SK-N-SH (cell line): ENCODE measurements around the gene NKD1. TPM values are rescaled to one million over a fixed set of nuclear protein-coding genes. Genes with fewer than 3 reads are reported as not detected.
A peak's percentile ranks its signal among the peaks of the same experiment; 100 is the strongest.

ENCODE experiments used
- CTCF ChIA-PET: fragments of 300-600, 350-600 bp; formaldehyde crosslinking; extraction: SDS; loops from one replicate; lab custom pipeline; 2021; lab: Yijun Ruan, JAX
- POLR2A ChIA-PET: fragments of 350-600 bp; sonication (Branson Sonifier 250); formaldehyde crosslinking; extraction: SDS; loops from one replicate; lab custom pipeline; 2020; ENCODE audit warnings: antibody characterized with exemption, inconsistent platforms; lab: Yijun Ruan, JAX
- DNase-seq: peaks from one replicate; pipeline ENCODE4 v3.0.0; 2012
- H2AFZ ChIP-seq: fragments of 200-600 bp; sonication (generic); 2 replicates; pipeline ENCODE4 v1.8.1; 2016; ENCODE audit warnings: antibody characterized with exemption, mild to moderate bottlenecking, low read depth
- H3F3A ChIP-seq: fragments of 200-600 bp; sonication (generic); replicated peaks from 2 replicates; pipeline ENCODE3; 2016; ENCODE audit warnings: antibody characterized with exemption, mild to moderate bottlenecking; ENCODE audit not compliant: insufficient read depth
- H3K27ac ChIP-seq, 2 experiments: fragments of 200-500 bp in 1 of 2; fragments of 200-600 bp in 1 of 2; sonication (Bioruptor generic) in 1 of 2; sonication (generic), shearing (Covaris generic) in 1 of 2; 2 replicates each; pipeline versions ENCODE4 v1.5.1 to v1.6.1; 2014 to 2016; ENCODE audit warnings: low read depth in 2 of 2, inconsistent platforms in 1 of 2, low read length in 1 of 2, mild to moderate bottlenecking in 1 of 2, mixed read lengths in 1 of 2
- H3K27me3 ChIP-seq: fragments of 200-600 bp; sonication (generic), shearing (Covaris generic); 2 replicates; pipeline ENCODE4 v1.6.1; 2016; ENCODE audit warnings: mixed run types; ENCODE audit not compliant: insufficient read depth
- H3K36me3 ChIP-seq, 2 experiments: fragments of 200-500 bp in 1 of 2; fragments of 200-600 bp in 1 of 2; sonication (Bioruptor generic) in 1 of 2; sonication (generic) in 1 of 2; replicated peaks in 1 of 2; 2 replicates each; pipeline versions ENCODE3 to v1.5.1; 2014 to 2016; ENCODE audit warnings: low read length in 1 of 2, mild to moderate bottlenecking in 1 of 2; ENCODE audit not compliant: insufficient read depth in 2 of 2, control insufficient read depth in 1 of 2
- H3K4me1 ChIP-seq, 2 experiments: fragments of 200-500 bp in 1 of 2; fragments of 200-600 bp in 1 of 2; sonication (Bioruptor generic) in 1 of 2; sonication (generic), shearing (Covaris generic) in 1 of 2; 2 replicates each; pipeline versions ENCODE4 v1.5.1 to v1.6.1; 2014 to 2016; ENCODE audit warnings: low read depth in 1 of 2, low read length in 1 of 2, mixed run types in 1 of 2; ENCODE audit not compliant: insufficient read depth in 2 of 2, control insufficient read depth in 1 of 2
- H3K4me2 ChIP-seq: fragments of 200-600 bp; sonication (generic), shearing (Covaris generic); 2 replicates; pipeline ENCODE4 v1.6.1; 2017; ENCODE audit warnings: mixed run types
- H3K4me3 ChIP-seq, 2 experiments: fragments of 200-500 bp in 1 of 2; fragments of 200-600 bp in 1 of 2; sonication (Bioruptor generic) in 1 of 2; sonication (generic), shearing (Covaris generic) in 1 of 2; 2 replicates each; pipeline versions ENCODE4 v1.5.1 to v1.8.1; 2014 to 2016; ENCODE audit warnings: low read depth in 2 of 2, inconsistent platforms in 1 of 2, low read length in 1 of 2, mild to moderate bottlenecking in 1 of 2, mixed read lengths in 1 of 2, moderate library complexity in 1 of 2
- H3K79me2 ChIP-seq: fragments of 200-600 bp; sonication (generic); 2 replicates; pipeline ENCODE4 v1.8.1; 2017; ENCODE audit warnings: mild to moderate bottlenecking; ENCODE audit not compliant: insufficient read depth
- H3K9ac ChIP-seq: fragments of 200-600 bp; sonication (generic); 2 replicates; pipeline ENCODE4 v1.6.1; 2017; ENCODE audit warnings: mixed run types
- H3K9me2 ChIP-seq: fragments of 200-600 bp; sonication (generic); 2 replicates; pipeline ENCODE4 v1.6.1; 2017; ENCODE audit warnings: mixed run types
- H3K9me3 ChIP-seq: fragments of 200-600 bp; sonication (generic); 2 replicates; pipeline ENCODE4 v1.6.1; 2017; ENCODE audit warnings: mixed run types, mild to moderate bottlenecking, moderate library complexity
- H4K20me1 ChIP-seq: fragments of 200-600 bp; sonication (generic); 2 replicates; pipeline ENCODE4 v1.6.1; 2017; ENCODE audit warnings: mild to moderate bottlenecking, mixed run types; ENCODE audit not compliant: insufficient read depth
- EP300 ChIP-seq, 2 experiments: IDR thresholded peaks; 2 replicates each; pipeline versions ENCODE4 v1.4.0 to v1.6.1; 2012; ENCODE audit warnings: borderline replicate concordance in 1 of 2, low read depth in 1 of 2, low read length in 1 of 2
- MAX ChIP-seq: IDR thresholded peaks from 2 replicates; pipeline ENCODE4 v1.4.0; 2012; ENCODE audit warnings: low read depth
- MEF2A ChIP-seq: IDR thresholded peaks from 2 replicates; pipeline ENCODE4 v1.4.0; 2012; ENCODE audit warnings: low read depth, borderline replicate concordance
- MXI1 ChIP-seq: IDR thresholded peaks from 2 replicates; pipeline ENCODE4 v1.6.1; 2012; ENCODE audit warnings: mild to moderate bottlenecking, low read depth, low read length, improper control_type of control experiment
- RCOR1 ChIP-seq: fragments of 150-350 bp; IDR thresholded peaks from 2 replicates; pipeline ENCODE4 v1.6.1; 2017; ENCODE audit warnings: antibody characterized with exemption, low read length
- TCF12 ChIP-seq: IDR thresholded peaks from 2 replicates; pipeline ENCODE4 v1.4.0; 2012
- USF1 ChIP-seq: IDR thresholded peaks from 2 replicates; pipeline ENCODE4 v1.4.0; 2012; ENCODE audit warnings: low read depth, borderline replicate concordance
- WGBS: methylation state at CpG from one replicate; pipeline ENCODE4 v1.1.6; 2017; ENCODE audit warnings: low lambda C conversion rate; 5-methylcytosine and 5-hydroxymethylcytosine counted together
- polyA plus RNA-seq, 3 experiments: library from polyadenylated mRNA; depleted of rRNA; stranded (reverse); fragments of >200 nt; gene quantifications; 2 replicates each; pipeline ENCODE4 v1.2.3, GENCODE V29; 2012
- TF ChIP-seq, protein P1 (sequence below): fragments of 150-350 bp; IDR thresholded peaks from 2 replicates; pipeline ENCODE4 v1.6.1; 2017; ENCODE audit warnings: antibody characterized with exemption, low read length, low read depth, borderline replicate concordance

NKD1 gene
- polyA plus RNA-seq, 1 of the 3 experiments (the other 2 are of a cell fraction), result 0.02 TPM

DNA sequence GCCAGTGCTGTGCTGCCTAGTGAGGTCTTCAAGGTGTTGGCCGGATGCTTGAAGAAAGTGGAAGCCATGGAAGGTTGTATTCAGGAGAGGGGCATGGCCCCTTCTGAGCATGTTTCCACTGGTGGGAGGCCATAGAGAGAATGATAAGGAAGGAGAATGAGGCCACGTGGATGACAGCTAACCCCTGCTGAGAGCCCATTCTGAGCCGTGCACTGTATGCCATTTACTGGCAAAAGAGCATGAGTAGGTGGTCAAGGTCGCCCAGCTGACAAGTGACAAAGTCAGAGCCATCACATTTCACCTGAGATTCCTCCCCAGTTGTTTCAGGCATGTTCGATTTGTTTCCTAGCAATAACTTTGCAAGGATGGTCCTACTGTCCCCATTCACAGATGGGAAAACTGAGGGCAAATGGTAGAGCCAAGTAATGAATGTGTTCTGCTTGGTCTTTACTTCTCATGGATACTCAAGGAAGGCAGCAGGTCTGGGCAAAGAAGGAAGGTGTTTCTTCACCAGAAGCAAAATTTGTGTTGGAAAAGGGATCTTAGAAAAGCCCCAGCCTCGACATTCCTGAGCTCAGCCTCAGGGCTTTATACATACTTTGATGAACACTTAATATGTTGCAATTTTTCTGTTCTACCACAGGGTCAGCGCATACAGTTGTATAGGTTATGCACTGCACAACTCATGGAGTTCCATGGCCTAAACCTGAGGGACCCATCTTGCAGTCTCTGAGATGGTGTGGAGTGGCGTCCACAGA, 10.5 kb upstream of the NKD1 start:
- WGBS, result 26% methylated on average over 7 of the region's 8 CpGs
- Histone ChIP-seq H3K27ac (no peak overlapping the region), H3K4me1 (peaks cover 0 to 14% of the 10 kb centered on the region in 2 experiments; a peak in 1 of 4 replicates), H3K36me3 (no peaks in the 10 kb centered on the region), H3K4me3 (no peak overlapping the region), H3K79me2 (no peaks in the 10 kb centered on the region), H3K4me2 (no peak overlapping the region), H3K9ac (no peak overlapping the region), H3K9me2 (no peaks in the 10 kb centered on the region), H2AFZ (no peak overlapping the region), H3K27me3 (no peaks in the 10 kb centered on the region; the same call in 1 of the 2 replicates), H4K20me1 (no peaks in the 10 kb centered on the region), H3K9me3 (no peaks in the 10 kb centered on the region), H3F3A (no peaks in the 10 kb centered on the region)
- TF ChIP-seq MAX (no peak), TCF12 (no peak), RCOR1 (no peak)
- TF ChIP-seq, protein P1, sequence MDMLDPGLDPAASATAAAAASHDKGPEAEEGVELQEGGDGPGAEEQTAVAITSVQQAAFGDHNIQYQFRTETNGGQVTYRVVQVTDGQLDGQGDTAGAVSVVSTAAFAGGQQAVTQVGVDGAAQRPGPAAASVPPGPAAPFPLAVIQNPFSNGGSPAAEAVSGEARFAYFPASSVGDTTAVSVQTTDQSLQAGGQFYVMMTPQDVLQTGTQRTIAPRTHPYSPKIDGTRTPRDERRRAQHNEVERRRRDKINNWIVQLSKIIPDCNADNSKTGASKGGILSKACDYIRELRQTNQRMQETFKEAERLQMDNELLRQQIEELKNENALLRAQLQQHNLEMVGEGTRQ, result no peak
- ChIA-PET POLR2A (no interaction called here), CTCF (interaction anchor here (0.7 to 2.8 kb wide), 5 partner anchors 13 to 269 kb away, joined by 3 to 6 read pairs (median 3); no protein-coding TSS in a partner anchor)
- DNase-seq, result no peak

DNA sequence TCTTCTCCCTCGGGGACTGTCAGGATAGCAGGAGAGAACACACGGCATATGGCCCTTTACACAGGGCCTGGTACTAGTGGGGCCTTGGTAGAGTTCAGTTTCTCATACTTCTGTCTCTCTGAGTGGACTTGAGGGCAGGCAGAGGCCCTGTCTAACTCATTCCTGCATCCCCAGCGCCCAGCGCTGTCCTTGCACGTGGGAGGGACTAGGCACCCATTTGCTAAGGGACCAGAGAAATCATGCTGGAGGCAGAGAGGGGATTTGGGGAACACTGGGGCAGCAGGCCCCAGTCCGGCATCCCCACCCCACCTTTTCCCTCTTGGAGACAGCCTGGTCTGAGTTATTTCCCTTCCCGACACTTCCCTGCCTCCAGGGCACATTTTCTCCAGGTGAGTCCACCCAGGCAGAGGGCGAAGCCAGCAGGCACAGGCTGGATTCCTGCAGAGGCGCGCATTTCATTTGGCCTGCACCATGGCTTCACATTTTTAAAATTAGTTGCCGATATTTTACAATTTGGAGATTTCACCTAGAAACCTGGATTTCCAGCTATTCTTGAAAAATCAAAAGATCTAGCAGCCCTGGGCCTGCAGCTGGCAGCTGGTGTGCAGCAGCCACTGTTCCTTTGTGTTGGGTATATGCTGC, 9.7 kb upstream of the NKD1 start:
- no peaks in the 10 kb centered on the region for H3K79me2 ChIP-seq
- POLR2A ChIA-PET, result no interaction called here
- H4K20me1 ChIP-seq, result no peaks in the 10 kb centered on the region
- H3K4me3 ChIP-seq, result no peak overlapping the region
- no peaks in the 10 kb centered on the region for H3K9me3 ChIP-seq
- CTCF ChIA-PET, result interaction anchor here (0.7 to 2.8 kb wide), 3 partner anchors 26 to 268 kb away, joined by 3 to 6 read pairs (median 3); no protein-coding TSS in a partner anchor
- no peak for TF ChIP-seq MEF2A
- TF ChIP-seq MXI1, result no peak
- no peak for TF ChIP-seq EP300 (IDR thresholded peaks at IDR 0.05; ENCODE audit: borderline replicate concordance in 1 of 2, low read depth in 1 of 2, low read length in 1 of 2)
- no peak for TF ChIP-seq USF1
- WGBS, result 49% methylated on average over 11 of the region's 11 CpGs
- no peak overlapping the region for H2AFZ ChIP-seq
- no peaks in the 10 kb centered on the region for H3K36me3 ChIP-seq
- H3K4me2 ChIP-seq, result no peak overlapping the region
- peak; percentile 62 for DNase-seq
- no peaks in the 10 kb centered on the region for H3K9me2 ChIP-seq
- peaks cover 0 to 14% of the 10 kb centered on the region in 2 experiments; a peak in 1 of 4 replicates for H3K4me1 ChIP-seq
- H3K9ac ChIP-seq, result no peak overlapping the region
- no peak overlapping the region; a peak in 1 of 4 replicates for H3K27ac ChIP-seq
- no peaks in the 10 kb centered on the region; the same call in 1 of the 2 replicates for H3K27me3 ChIP-seq
- no peaks in the 10 kb centered on the region for H3F3A ChIP-seq
